Tibial nerve (tissue), 4 donors: Measurements from ENCODE around the gene FBXO27.

ENCODE experiments used
- CTCF ChIP-seq, 5 experiments: fragments of 200-600 bp in 3 of 5; fragments of 450-650 bp in 2 of 5; sonication (generic) in 3 of 5; IDR thresholded peaks; one replicate each; pipeline ENCODE4 v1.5.1; 2016 to 2019; ENCODE audit warnings: antibody characterized with exemption in 5 of 5, mild to moderate bottlenecking in 3 of 5, moderate library complexity in 2 of 5
- EP300 ChIP-seq, 2 donors: sonication (generic); formaldehyde crosslinking; IDR thresholded peaks; one replicate each; pipeline ENCODE4 v1.6.1; 2017; ENCODE audit warnings: antibody characterized with exemption in 2 of 2, mild to moderate bottlenecking in 1 of 2

- TF ChIP-seq EP300 (IDR thresholded peaks at IDR 0.05), result no peak
- TF ChIP-seq CTCF (IDR thresholded peaks at IDR 0.05), result no peak
Observed at GRCh38 chr19:39032063-39032918, at the start of gene FBXO27.
